Caco-2 (cell line): Measurements from ENCODE around the gene SPTBN1. TPM values are rescaled to one million over a fixed set of nuclear protein-coding genes. Genes with fewer than 3 reads are reported as not detected.

ENCODE experiments used
- BruUV-seq: library from RNA; stranded (reverse); fragments of 400-500 nt; replicated peaks from 2 replicates; lab custom pipeline; 2021; lab: Mats Ljungman, UMichigan
- CTCF ChIA-PET: fragments of 300-600 bp; sonication (Branson Sonifier 250); formaldehyde crosslinking; loops from one replicate; lab custom pipeline; 2022; ENCODE audit warnings: antibody characterized with exemption; lab: Charles Lee
- POLR2A ChIA-PET: fragments of 300-600 bp; sonication (Branson Sonifier 250); formaldehyde crosslinking; loops from one replicate; lab custom pipeline; 2022; ENCODE audit warnings: antibody characterized with exemption; lab: Charles Lee
- DNase-seq, 2 experiments: peaks; one replicate each; pipeline versions ENCODE4 v3.0.0 to v3.0.0-alpha.2; 2020 to 2022
- H3K27me3 ChIP-seq: replicated peaks from 2 replicates; pipeline ENCODE4 v1.6.0; 2011; ENCODE audit warnings: low read length; ENCODE audit not compliant: control insufficient read depth, insufficient read depth
- H3K36me3 ChIP-seq: 2 replicates; pipeline ENCODE4 v1.5.1; 2011; ENCODE audit warnings: low read length; ENCODE audit not compliant: control insufficient read depth, insufficient read depth
- H3K4me1 ChIP-seq: fragments of 250-450 bp; sonication (Bioruptor Pico); 2 replicates; pipeline ENCODE4 v1.5.1; 2020; ENCODE audit warnings: mild to moderate bottlenecking
- H3K4me3 ChIP-seq: 2 replicates; pipeline ENCODE4 v1.5.1; 2011; ENCODE audit warnings: low read depth, mild to moderate bottlenecking, control low read depth, low read length
- H3K9me3 ChIP-seq: fragments of 250-450 bp; sonication (Bioruptor Pico); 2 replicates; pipeline ENCODE4 v1.5.1; 2020; ENCODE audit warnings: mild to moderate bottlenecking, moderate library complexity
- H3K27ac Mint-ChIP-seq: one replicate; pipeline ENCODE4 v1.8.0; 2022; ENCODE audit warnings: mixed read lengths; ENCODE audit not compliant: unreplicated experiment
- H3K27me3 Mint-ChIP-seq: one replicate; pipeline ENCODE4 v1.8.0; 2022; ENCODE audit warnings: mixed read lengths; ENCODE audit not compliant: insufficient read depth, unreplicated experiment
- H3K36me3 Mint-ChIP-seq: one replicate; pipeline ENCODE4 v1.8.0; 2022; ENCODE audit warnings: mild to moderate bottlenecking, mixed read lengths; ENCODE audit not compliant: insufficient read depth, unreplicated experiment
- H3K4me1 Mint-ChIP-seq: one replicate; pipeline ENCODE4 v1.8.0; 2022; ENCODE audit warnings: low read depth, mixed read lengths; ENCODE audit not compliant: unreplicated experiment
- H3K4me3 Mint-ChIP-seq: one replicate; pipeline ENCODE4 v1.8.0; 2022; ENCODE audit warnings: mild to moderate bottlenecking, moderate library complexity, mixed read lengths; ENCODE audit not compliant: unreplicated experiment
- H3K9me3 Mint-ChIP-seq: one replicate; pipeline ENCODE4 v1.8.0; 2022; ENCODE audit warnings: mixed read lengths; ENCODE audit not compliant: unreplicated experiment
- intact Hi-C: fragments of 100-400 bp; cut with micrococcal nuclease; formaldehyde crosslinking; loops from one replicate; pipeline ENCODE4 v1.10.0; 2022; ENCODE audit not compliant: unreplicated experiment
- total RNA-seq: library from RNA; stranded (reverse); gene quantifications from 2 replicates; pipeline ENCODE4 v1.2.3, GENCODE V29; 2022
- TF ChIP-seq, protein P1 (sequence below), 2 experiments: fragments of 200-600 bp in 1 of 2; IDR thresholded peaks; 1 replicate in 1 of 2; 2 replicates in 1 of 2; pipeline versions ENCODE4 v1.5.1 to v1.8.0; 2011 to 2022; ENCODE audit warnings: antibody characterized with exemption in 1 of 2, control low read depth in 1 of 2, inconsistent platforms in 1 of 2, low read depth in 1 of 2, low read length in 1 of 2, mild to moderate bottlenecking in 1 of 2, moderate library complexity in 1 of 2; ENCODE audit not compliant: insufficient read depth in 1 of 2, severe bottlenecking in 1 of 2, unreplicated experiment in 1 of 2

SPTBN1 gene
- total RNA-seq, 1 experiment from 2014 or later, result 361 TPM

DNA sequence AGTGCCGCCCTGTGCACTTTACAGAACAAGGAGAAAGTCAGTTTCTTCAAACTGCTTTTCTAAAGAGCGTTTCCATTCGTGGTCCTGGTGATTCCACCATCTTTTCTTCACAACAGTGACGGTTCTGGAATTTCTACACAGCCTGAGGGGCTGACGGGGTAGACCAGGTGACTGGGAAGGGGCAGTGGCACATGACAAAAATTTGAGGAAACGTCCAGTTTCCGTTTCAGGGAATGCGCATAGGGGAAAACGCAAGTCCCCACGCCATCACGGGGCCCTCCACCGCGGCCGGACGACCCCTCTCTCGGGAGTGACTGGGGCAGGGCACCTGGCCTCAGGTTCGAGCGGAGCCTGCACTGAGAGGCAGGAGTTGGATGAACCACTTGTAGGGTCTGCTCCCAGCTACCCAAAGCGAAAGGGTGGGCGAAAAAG lies 980 bp upstream of the SPTBN1 start:
- no peaks in the 10 kb centered on the region for H3K36me3 ChIP-seq
- intact Hi-C loops, result loop anchor here (5.0 kb wide), 3 partner anchors 123 to 338 kb away; partner anchors contain the start of gene ACYP2
- no peaks in the 10 kb centered on the region for H3K9me3 ChIP-seq
- POLR2A ChIA-PET, result no interaction called here
- CTCF ChIA-PET, result interaction anchor here (0.7 kb wide), 1 partner anchor 16 kb away, joined by 6 read pairs; no protein-coding TSS in a partner anchor
- H3K36me3 Mint-ChIP-seq, result peaks cover 12% of the 10 kb centered on the region
- BruUV-seq, result TSS peak; percentile 91
- H3K27me3 Mint-ChIP-seq, result no peaks in the 10 kb centered on the region
- H3K4me3 ChIP-seq, result peak overlapping the region; percentile 77
- peaks cover 12% of the 10 kb centered on the region; the same call in 1 of the 2 replicates for H3K4me1 ChIP-seq
- H3K27me3 ChIP-seq, result no peaks in the 10 kb centered on the region
- TF ChIP-seq, protein P1, sequence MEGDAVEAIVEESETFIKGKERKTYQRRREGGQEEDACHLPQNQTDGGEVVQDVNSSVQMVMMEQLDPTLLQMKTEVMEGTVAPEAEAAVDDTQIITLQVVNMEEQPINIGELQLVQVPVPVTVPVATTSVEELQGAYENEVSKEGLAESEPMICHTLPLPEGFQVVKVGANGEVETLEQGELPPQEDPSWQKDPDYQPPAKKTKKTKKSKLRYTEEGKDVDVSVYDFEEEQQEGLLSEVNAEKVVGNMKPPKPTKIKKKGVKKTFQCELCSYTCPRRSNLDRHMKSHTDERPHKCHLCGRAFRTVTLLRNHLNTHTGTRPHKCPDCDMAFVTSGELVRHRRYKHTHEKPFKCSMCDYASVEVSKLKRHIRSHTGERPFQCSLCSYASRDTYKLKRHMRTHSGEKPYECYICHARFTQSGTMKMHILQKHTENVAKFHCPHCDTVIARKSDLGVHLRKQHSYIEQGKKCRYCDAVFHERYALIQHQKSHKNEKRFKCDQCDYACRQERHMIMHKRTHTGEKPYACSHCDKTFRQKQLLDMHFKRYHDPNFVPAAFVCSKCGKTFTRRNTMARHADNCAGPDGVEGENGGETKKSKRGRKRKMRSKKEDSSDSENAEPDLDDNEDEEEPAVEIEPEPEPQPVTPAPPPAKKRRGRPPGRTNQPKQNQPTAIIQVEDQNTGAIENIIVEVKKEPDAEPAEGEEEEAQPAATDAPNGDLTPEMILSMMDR (IDR thresholded peaks at IDR 0.05; ENCODE audit: insufficient read depth in 1 of 2, low read depth in 1 of 2, low read length in 1 of 2, severe bottlenecking in 1 of 2, unreplicated experiment in 1 of 2), result no peak
- peak in 1 of 2 experiments; percentile 48 for DNase-seq
- no peaks in the 10 kb centered on the region for H3K9me3 Mint-ChIP-seq
- peaks cover 21% of the 10 kb centered on the region for H3K4me1 Mint-ChIP-seq
- H3K27ac Mint-ChIP-seq, result peak overlapping the region; percentile 25
- H3K4me3 Mint-ChIP-seq, result peak overlapping the region; percentile 85

GRCh38 chr2:54456362-54456611 lies 160 bp downstream of the SPTBN1 start:
- Histone ChIP-seq H3K9me3 (no peaks in the 10 kb centered on the region), H3K4me3 (peak overlapping the region; percentile 77), H3K27me3 (no peaks in the 10 kb centered on the region), H3K36me3 (no peaks in the 10 kb centered on the region), H3K4me1 (peaks cover 12% of the 10 kb centered on the region; the same call in 1 of the 2 replicates)
- no TSS peak for BruUV-seq
- Mint-ChIP-seq H3K27me3 (no peaks in the 10 kb centered on the region), H3K9me3 (no peaks in the 10 kb centered on the region), H3K27ac (no peak overlapping the region), H3K4me3 (peak overlapping the region; percentile 85), H3K36me3 (peaks cover 12% of the 10 kb centered on the region), H3K4me1 (peaks cover 21% of the 10 kb centered on the region)
- ChIA-PET POLR2A (no interaction called here), CTCF (no interaction called here)
- intact Hi-C loops, result loop anchor here (5.0 kb wide), 3 partner anchors 124 to 339 kb away; partner anchors contain the start of gene ACYP2
- no peak for DNase-seq
- TF ChIP-seq, protein P1 (IDR thresholded peaks at IDR 0.05; ENCODE audit: insufficient read depth in 1 of 2, low read depth in 1 of 2, low read length in 1 of 2, severe bottlenecking in 1 of 2, unreplicated experiment in 1 of 2), result no peak

DNA sequence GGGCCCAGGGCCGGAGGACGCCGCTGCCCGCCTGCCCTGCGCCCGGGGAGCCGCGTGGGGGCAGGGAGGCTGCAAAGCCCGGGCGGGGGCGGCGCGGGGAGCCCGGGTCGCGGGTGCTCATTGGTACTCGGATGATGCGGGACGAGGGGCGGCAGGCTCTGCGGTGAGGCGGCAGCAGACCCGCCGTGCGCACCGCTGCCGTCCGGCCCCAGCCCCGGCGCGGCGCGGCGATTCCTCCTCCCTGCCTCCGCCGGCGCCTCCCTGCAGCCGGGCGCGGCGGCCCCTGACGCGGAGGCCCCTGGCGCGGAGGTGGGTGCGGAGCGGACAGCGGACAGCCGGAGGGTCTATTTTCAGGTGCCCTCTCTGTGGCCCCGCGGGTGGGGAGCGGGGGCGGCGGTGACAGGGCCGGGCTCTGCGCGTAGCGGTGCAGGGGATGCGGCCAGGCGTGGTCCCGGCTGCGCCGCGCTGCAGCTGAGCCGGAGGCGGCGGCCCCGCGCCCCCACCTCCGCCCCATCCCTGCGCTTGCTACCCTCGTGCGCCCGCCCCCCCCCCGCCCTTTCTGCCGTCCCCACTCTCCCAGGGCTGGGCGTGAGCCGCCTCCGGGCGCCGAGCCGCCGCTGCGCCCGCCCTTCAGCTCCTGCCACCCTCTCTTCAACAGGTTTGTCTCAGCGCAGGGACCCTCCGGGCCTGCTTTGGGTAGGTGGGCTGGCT lies 640 bp downstream of the SPTBN1 start:
- H3K9me3 Mint-ChIP-seq, result no peaks in the 10 kb centered on the region
- CTCF ChIA-PET, result interaction anchor here (1.1 kb wide), 1 partner anchor 350 kb away, joined by 5 read pairs; no protein-coding TSS in a partner anchor
- peak overlapping the region; percentile 77 for H3K4me3 ChIP-seq
- peak in 1 of 2 experiments; percentile 54 for DNase-seq
- TF ChIP-seq, protein P1 (IDR thresholded peaks at IDR 0.05; ENCODE audit: insufficient read depth in 1 of 2, low read depth in 1 of 2, low read length in 1 of 2, severe bottlenecking in 1 of 2, unreplicated experiment in 1 of 2), result no peak
- H3K36me3 ChIP-seq, result no peaks in the 10 kb centered on the region
- no TSS peak for BruUV-seq
- H3K4me3 Mint-ChIP-seq, result peak overlapping the region; percentile 85
- peaks cover 21% of the 10 kb centered on the region for H3K4me1 Mint-ChIP-seq
- H3K27ac Mint-ChIP-seq, result peak overlapping the region; percentile 31
- H3K4me1 ChIP-seq, result peaks cover 12% of the 10 kb centered on the region; the same call in 1 of the 2 replicates
- POLR2A ChIA-PET, result no interaction called here
- no peaks in the 10 kb centered on the region for H3K27me3 ChIP-seq
- peaks cover 12% of the 10 kb centered on the region for H3K36me3 Mint-ChIP-seq
- intact Hi-C loops, result loop anchor here (5.0 kb wide), 3 partner anchors 124 to 339 kb away; partner anchors contain the start of gene ACYP2
- H3K9me3 ChIP-seq, result no peaks in the 10 kb centered on the region
- no peaks in the 10 kb centered on the region for H3K27me3 Mint-ChIP-seq
